ENCODE results near the gene MAP3K8. TPM values are rescaled to one million over a fixed set of nuclear protein-coding genes. Genes with fewer than 3 reads are reported as not detected.
A peak's percentile ranks its signal among the peaks of the same experiment; 100 is the strongest.

MAP3K8 gene
- total and polyA plus RNA-seq, 10 of the 15 experiments (the other 5 are each of a cell fraction or from before 2014, with no cell fraction given): 25.5 to 115 (median 40.2) TPM

DNA sequence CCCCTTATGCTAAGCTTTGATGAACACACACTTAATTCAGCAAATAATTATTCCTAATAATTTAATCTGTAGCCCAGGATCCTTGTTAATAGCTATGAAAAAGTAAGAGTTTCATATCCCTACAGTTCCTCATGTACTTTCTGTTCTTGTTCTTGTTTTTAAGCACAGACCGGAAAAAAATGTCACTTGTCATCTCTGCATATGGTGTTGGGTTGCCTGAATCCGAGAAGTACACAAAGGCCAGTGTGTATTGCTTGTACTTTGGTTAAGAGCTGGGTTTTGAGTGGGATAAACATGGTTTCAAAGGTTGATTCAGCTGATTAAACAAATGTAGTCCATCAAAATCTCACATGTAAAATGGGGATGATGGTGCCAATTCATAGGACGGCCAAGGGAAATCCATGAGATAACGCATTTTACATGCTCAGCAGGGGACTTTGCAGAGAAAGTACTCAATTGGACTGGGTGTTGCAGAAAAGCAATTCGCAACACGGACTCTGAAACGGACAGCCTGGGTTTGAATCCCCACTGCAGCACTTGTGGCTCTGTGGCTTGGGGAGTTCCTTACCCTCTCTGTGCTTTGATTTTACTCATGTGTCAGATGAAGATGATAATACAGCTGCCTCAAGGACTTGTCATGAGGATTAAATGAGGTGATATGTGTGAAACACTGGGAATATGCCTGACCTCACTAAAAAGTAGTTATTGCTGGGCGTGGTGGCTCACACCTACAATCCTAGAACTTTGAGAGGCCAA lies 71.7 kb downstream of the MAP3K8 start:
- no peaks in the 10 kb centered on the region for H3K9me3 ChIP-seq (replicated peaks; ENCODE audit: control insufficient read depth, insufficient read depth, low read length)
- H2AFZ ChIP-seq (ENCODE audit: control insufficient read depth, low read depth, low read length): no peak overlapping the region
- 77% methylated on average over 8 of the region's 8 CpGs for WGBS (ENCODE audit: insufficient coverage, insufficient replicate concordance, low lambda C conversion rate, missing lambda C conversion rate)
- intact Hi-C loops (cut with micrococcal nuclease; ENCODE audit: unreplicated experiment) (no loop called here), in situ Hi-C loops (cut with MboI) (no loop called here)
- TF ChIP-seq IKZF2 (IDR thresholded peaks at IDR 0.05) (peak; percentile 34 to 48; a peak in 3 of 4 replicates), MEF2B (IDR thresholded peaks at IDR 0.05; ENCODE audit: partially characterized antibody, poor library complexity, severe bottlenecking) (no peak), SPI1 (IDR thresholded peaks at IDR 0.05; ENCODE audit: borderline replicate concordance, insufficient read depth, low read depth, low read length) (peak; percentile 51; the same call in 1 of the 2 replicates)
- TF ChIP-seq, protein P1, sequence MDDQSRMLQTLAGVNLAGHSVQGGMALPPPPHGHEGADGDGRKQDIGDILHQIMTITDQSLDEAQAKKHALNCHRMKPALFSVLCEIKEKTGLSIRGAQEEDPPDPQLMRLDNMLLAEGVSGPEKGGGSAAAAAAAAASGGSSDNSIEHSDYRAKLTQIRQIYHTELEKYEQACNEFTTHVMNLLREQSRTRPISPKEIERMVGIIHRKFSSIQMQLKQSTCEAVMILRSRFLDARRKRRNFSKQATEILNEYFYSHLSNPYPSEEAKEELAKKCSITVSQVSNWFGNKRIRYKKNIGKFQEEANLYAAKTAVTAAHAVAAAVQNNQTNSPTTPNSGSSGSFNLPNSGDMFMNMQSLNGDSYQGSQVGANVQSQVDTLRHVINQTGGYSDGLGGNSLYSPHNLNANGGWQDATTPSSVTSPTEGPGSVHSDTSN (IDR thresholded peaks at IDR 0.05; ENCODE audit: insufficient replicate concordance, low read depth, low read length): no peak
- no peak overlapping the region for H3K4me2 ChIP-seq (ENCODE audit: control insufficient read depth, insufficient read depth)
- no peak overlapping the region for H3K4me3 ChIP-seq
- BruUV-seq (replicated peaks): no TSS peak
- ATAC-seq (peak; percentile 34), DNase-seq (ENCODE audit: low read depth, low spot score) (no peak), FAIRE-seq (no peak)
- no peaks in the 10 kb centered on the region for H3K27me3 ChIP-seq (replicated peaks in 1 of 2; ENCODE audit: control insufficient read depth in 2 of 2, insufficient read depth in 2 of 2, low read length in 1 of 2)
- peak overlapping the region; percentile 15 for H3K27ac ChIP-seq (ENCODE audit: control insufficient read depth, insufficient read depth)
- ChIA-PET CTCF (interaction anchor here (0.7 to 3.7 kb wide), 6 partner anchors 8 to 77 kb away, joined by 3 to 20 read pairs (median 3); no protein-coding TSS in a partner anchor), RAD21 (ENCODE audit: unreplicated experiment) (interaction anchor here (0.8 to 1.9 kb wide), 9 partner anchors 8 to 72 kb away, joined by 3 to 11 read pairs (median 5); partner anchors contain the start of gene MAP3K8), SMC1A (ENCODE audit: uncharacterized antibody, unreplicated experiment) (interaction anchor here (0.7 to 4.8 kb wide), 20 partner anchors 10 to 253 kb away, joined by 3 to 39 read pairs (median 5); partner anchors contain the start of gene MAP3K8), POLR2A (interaction anchor here (0.7 to 2.5 kb wide), 6 partner anchors 9 to 23 kb away, joined by 3 to 8 read pairs (median 4); no protein-coding TSS in a partner anchor)
- no peak overlapping the region for H3K9ac ChIP-seq (ENCODE audit: control insufficient read depth, insufficient read depth, low read length)
- H3K36me3 ChIP-seq (ENCODE audit: control insufficient read depth in 2 of 2, insufficient read depth in 2 of 2, low read length in 1 of 2): no peaks in the 10 kb centered on the region
- H4K20me1 ChIP-seq (ENCODE audit: control insufficient read depth, insufficient read depth): no peaks in the 10 kb centered on the region
- H3K79me2 ChIP-seq (ENCODE audit: control insufficient read depth, insufficient read depth, low read length): no peaks in the 10 kb centered on the region
- peaks cover 38% of the 10 kb centered on the region for H3K4me1 ChIP-seq (ENCODE audit: control insufficient read depth, insufficient read depth, low read length)
